Rectal smooth muscle tissue (tissue), 1 donor: ENCODE data around the gene IFNA21.
"Not testable (repeated sequence)": the region's sequence is repeated elsewhere in the genome, so short reads cannot be mapped to it uniquely, and the experiment has no call there.

Source experiments
- H3K27ac ChIP-seq: one replicate; pipeline ENCODE4 v1.7.0; 2013; ENCODE audit warnings: low read depth, low read length, inconsistent platforms
- H3K27me3 ChIP-seq: one replicate; pipeline ENCODE4 v1.7.0; 2013; ENCODE audit warnings: low read length; ENCODE audit not compliant: control insufficient read depth, insufficient read depth
- H3K36me3 ChIP-seq: one replicate; pipeline ENCODE4 v1.7.0; 2013; ENCODE audit warnings: low read length; ENCODE audit not compliant: control insufficient read depth, insufficient read depth
- H3K4me1 ChIP-seq: one replicate; pipeline ENCODE4 v1.7.0; 2013; ENCODE audit warnings: low read length; ENCODE audit not compliant: control insufficient read depth, insufficient read depth
- H3K4me3 ChIP-seq: one replicate; pipeline ENCODE4 v1.7.0; 2013; ENCODE audit warnings: low read length
- H3K9ac ChIP-seq: one replicate; pipeline ENCODE4 v1.7.0; 2013; ENCODE audit warnings: low read length

The IFNA21 gene

DNA sequence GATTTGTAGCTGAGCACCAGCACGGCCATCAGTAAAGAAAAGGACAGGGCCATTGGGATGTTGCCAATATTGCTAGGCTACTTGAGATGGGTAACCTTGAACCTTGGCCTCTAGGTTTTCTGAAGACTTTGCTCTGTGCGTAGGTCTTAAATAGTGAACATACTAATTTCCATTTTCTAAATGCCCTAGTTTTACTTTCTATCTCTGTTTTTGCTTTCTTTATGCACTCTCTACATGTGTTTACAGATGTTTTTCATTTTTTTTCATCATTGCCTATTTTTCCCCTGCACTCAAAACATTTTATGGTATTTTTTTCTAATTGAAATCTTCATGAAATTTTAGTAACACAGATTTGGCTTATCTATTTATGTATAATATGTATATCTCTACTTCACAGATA, at the start of gene IFNA21:
TSS of gene IFNA21 (minus strand) at position 101 of the 400 bp plus-strand sequence. CDS start at position 53, 48 bp downstream.
- H3K27ac ChIP-seq, H3K4me1 ChIP-seq, H3K27me3 ChIP-seq, H3K9ac ChIP-seq, H3K4me3 ChIP-seq, H3K36me3 ChIP-seq: not testable (repeated sequence)

- H3K4me1 ChIP-seq, H3K27me3 ChIP-seq, H3K4me3 ChIP-seq, H3K9ac ChIP-seq, H3K36me3 ChIP-seq, H3K27ac ChIP-seq: not testable (repeated sequence)
Observed at GRCh38 chr9:21213411-21214326, 47.2 kb upstream of the IFNA21 start.

GRCh38 chr9:21212160-21212559, 45.7 kb upstream of the IFNA21 start:
- not testable (repeated sequence) for H3K4me1 ChIP-seq, H3K36me3 ChIP-seq, H3K27ac ChIP-seq, H3K9ac ChIP-seq, H3K4me3 ChIP-seq, H3K27me3 ChIP-seq

GRCh38 chr9:21210782-21211181, 44.3 kb upstream of the IFNA21 start:
- not testable (repeated sequence) for H3K27me3 ChIP-seq, H3K9ac ChIP-seq, H3K4me1 ChIP-seq, H3K4me3 ChIP-seq, H3K36me3 ChIP-seq, H3K27ac ChIP-seq

DNA sequence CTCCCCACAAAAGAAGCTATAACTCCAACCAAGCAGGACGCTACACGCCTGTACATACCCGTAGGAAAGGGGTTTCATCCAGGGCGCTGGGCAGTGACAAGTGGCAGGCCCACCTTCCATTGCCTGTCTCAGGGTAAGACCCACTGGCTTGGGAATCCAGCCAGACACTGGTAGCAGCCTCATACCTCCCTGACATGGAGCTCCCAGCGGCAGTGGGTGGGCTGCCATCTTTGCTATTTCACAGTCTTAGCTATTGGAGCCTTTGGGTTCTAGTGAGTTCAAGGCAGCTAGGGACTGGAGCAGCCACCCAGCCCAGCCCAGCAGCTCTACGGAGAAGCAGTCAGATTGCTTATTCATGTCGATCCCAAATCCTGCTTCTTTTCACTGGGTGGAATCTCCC, 43.9 kb upstream of the IFNA21 start:
- Histone ChIP-seq H3K36me3 (no peaks in the 10 kb centered on the region), H3K4me3 (no peak overlapping the region), H3K27me3 (no peaks in the 10 kb centered on the region), H3K4me1 (no peaks in the 10 kb centered on the region), H3K27ac (no peak overlapping the region), H3K9ac (no peak overlapping the region)

DNA sequence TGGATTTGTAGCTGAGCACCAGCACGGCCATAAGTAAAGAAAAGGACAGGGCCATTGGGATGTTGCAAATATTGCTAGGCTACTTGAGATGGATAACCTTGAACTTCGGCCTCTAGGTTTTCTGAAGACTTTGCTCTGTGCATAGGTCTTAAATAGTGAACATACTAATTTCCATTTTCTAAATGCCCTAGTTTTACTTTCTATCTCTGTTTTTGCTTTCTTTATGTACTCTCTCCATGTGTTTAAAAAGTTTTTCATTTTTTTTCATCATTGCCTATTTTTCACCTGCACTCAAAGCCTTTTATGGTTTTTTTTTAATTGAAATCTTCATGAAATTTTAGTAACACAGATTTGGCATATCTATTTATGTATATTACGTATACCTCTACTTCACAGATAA, 40.6 kb upstream of the IFNA21 start, which contains the start of gene IFNA10:
TSS of gene IFNA10 (minus strand) at position 101 of the 400 bp plus-strand sequence. CDS start at position 55, 46 bp downstream.
- not testable (repeated sequence) for H3K9ac ChIP-seq, H3K36me3 ChIP-seq, H3K4me1 ChIP-seq, H3K27ac ChIP-seq, H3K27me3 ChIP-seq, H3K4me3 ChIP-seq

DNA sequence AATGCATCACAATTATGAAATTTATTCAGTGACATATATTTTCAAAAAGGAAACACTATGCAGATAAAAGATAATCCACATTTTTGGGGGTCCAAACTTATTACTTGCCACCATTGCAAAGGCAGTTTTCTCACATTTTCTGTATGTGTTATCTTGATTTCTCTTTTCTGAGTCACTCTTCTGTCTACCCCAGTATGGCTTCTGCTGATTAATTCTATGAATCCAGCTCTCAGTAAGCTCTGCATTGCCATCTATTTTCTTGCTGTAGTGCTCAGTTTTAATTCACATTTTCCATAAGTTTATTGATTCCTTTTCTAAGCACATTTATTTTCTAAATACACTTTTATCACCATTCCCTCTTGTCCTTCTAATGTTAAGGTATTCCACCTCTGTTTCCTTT, 38.7 kb upstream of the IFNA21 start:
- H3K36me3 ChIP-seq: no peaks in the 10 kb centered on the region
- H3K9ac ChIP-seq: no peak overlapping the region

GRCh38 chr9:21202105-21202504, 35.6 kb upstream of the IFNA21 start, which contains the start of gene IFNA7:
TSS of gene IFNA7 (minus strand) at chr9:21202205. CDS start at chr9:21202165, 40 bp downstream.
- not testable (repeated sequence) for H3K4me3 ChIP-seq, H3K9ac ChIP-seq, H3K36me3 ChIP-seq, H3K27me3 ChIP-seq, H3K27ac ChIP-seq, H3K4me1 ChIP-seq

More for the DNA sequence above, 38.7 kb upstream of the IFNA21 start:
- H3K27me3 ChIP-seq: no peaks in the 10 kb centered on the region
- no peak overlapping the region for H3K27ac ChIP-seq
- H3K4me1 ChIP-seq: no peaks in the 10 kb centered on the region
- no peak overlapping the region for H3K4me3 ChIP-seq

GRCh38 chr9:21194867-21195776, 28.7 kb upstream of the IFNA21 start:
- H3K27ac ChIP-seq, H3K9ac ChIP-seq, H3K4me3 ChIP-seq, H3K27me3 ChIP-seq, H3K4me1 ChIP-seq, H3K36me3 ChIP-seq: not testable (repeated sequence)

GRCh38 chr9:21187487-21187886, 21.0 kb upstream of the IFNA21 start, which contains the start of gene IFNA4:
TSS of gene IFNA4 (minus strand) at chr9:21187587. CDS start at chr9:21187531, 56 bp downstream.
- H3K4me1 ChIP-seq, H3K27me3 ChIP-seq, H3K27ac ChIP-seq, H3K4me3 ChIP-seq, H3K9ac ChIP-seq, H3K36me3 ChIP-seq: not testable (repeated sequence)

- not testable (repeated sequence) for H3K4me3 ChIP-seq, H3K27me3 ChIP-seq, H3K27ac ChIP-seq, H3K36me3 ChIP-seq, H3K9ac ChIP-seq, H3K4me1 ChIP-seq
Observed at GRCh38 chr9:21182810-21183736, 16.6 kb upstream of the IFNA21 start.
